Karpas-422 (cell line): ENCODE measurements around the gene HAAO. TPM values are rescaled to one million over a fixed set of nuclear protein-coding genes. Genes with fewer than 3 reads are reported as not detected.

Experiments used
- DNase-seq: peaks from one replicate; pipeline ENCODE4 v3.0.0-alpha.2; 2015
- H2AFZ ChIP-seq: fragments of 200-600 bp; sonication (generic); 2 replicates; pipeline ENCODE4 v1.6.1; 2014; ENCODE audit warnings: antibody characterized with exemption, low read length, mixed read lengths
- H3K27ac ChIP-seq: fragments of 200-600 bp; sonication (generic); 2 replicates; pipeline ENCODE4 v1.5.1; 2014; ENCODE audit warnings: mild to moderate bottlenecking, low read length, moderate library complexity
- H3K27me3 ChIP-seq: fragments of 200-600 bp; sonication (generic); 2 replicates; pipeline ENCODE4 v1.6.1; 2014; ENCODE audit warnings: low read length, mixed read lengths
- H3K36me3 ChIP-seq: fragments of 200-600 bp; sonication (generic); 2 replicates; pipeline ENCODE4 v1.6.1; 2014; ENCODE audit warnings: low read length, mixed read lengths; ENCODE audit not compliant: insufficient read depth
- H3K4me1 ChIP-seq: fragments of 200-600 bp; sonication (generic); 2 replicates; pipeline ENCODE4 v1.6.1; 2014; ENCODE audit warnings: mild to moderate bottlenecking, low read length, mixed read lengths
- H3K4me2 ChIP-seq: fragments of 200-600 bp; sonication (generic); 2 replicates; pipeline ENCODE4 v1.6.1; 2014; ENCODE audit warnings: low read length, low read depth, mild to moderate bottlenecking; ENCODE audit not compliant: poor library complexity, severe bottlenecking
- H3K4me3 ChIP-seq: fragments of 200-600 bp; sonication (generic); 2 replicates; pipeline ENCODE4 v1.5.1; 2014; ENCODE audit warnings: mild to moderate bottlenecking, antibody characterized with exemption, low read length, mixed read lengths
- H3K79me2 ChIP-seq: fragments of 200-600 bp; sonication (generic); 2 replicates; pipeline ENCODE4 v1.6.1; 2014; ENCODE audit warnings: mild to moderate bottlenecking, low read length, mixed read lengths
- H3K9ac ChIP-seq: fragments of 200-600 bp; sonication (generic); 2 replicates; pipeline ENCODE4 v1.6.0; 2014; ENCODE audit warnings: low read length
- H3K9me2 ChIP-seq: fragments of 200-600 bp; sonication (generic), shearing (Covaris generic); replicated peaks from 2 replicates; pipeline ENCODE4 v1.6.0; 2014; ENCODE audit warnings: mild to moderate bottlenecking, low read length, moderate library complexity; ENCODE audit not compliant: insufficient read depth
- H3K9me3 ChIP-seq: fragments of 300-700, 200-600 bp; sonication (generic); 2 replicates; pipeline ENCODE4 v1.6.1; 2014; ENCODE audit warnings: low read length, mixed read lengths
- H4K20me1 ChIP-seq: fragments of 200-600 bp; sonication (generic); 2 replicates; pipeline ENCODE4 v1.6.1; 2014; ENCODE audit warnings: mild to moderate bottlenecking, antibody characterized with exemption, low read length, low read depth; ENCODE audit not compliant: insufficient read depth
- total RNA-seq: library from RNA; depleted of rRNA; stranded (reverse); fragments of >200 nt; shearing (Covaris generic); gene quantifications from 2 replicates; pipeline ENCODE4 v1.2.3, GENCODE V29; 2014; ENCODE audit warnings: low replicate concordance

The HAAO gene
- total RNA-seq, 1 experiment from 2014 or later, result not detected

GRCh38 chr2:42756150-42756775, 36.1 kb downstream of the HAAO start:
- H3K4me2 ChIP-seq, result no peak overlapping the region
- no peaks in the 10 kb centered on the region for H3K9me2 ChIP-seq
- no peaks in the 10 kb centered on the region for H3K79me2 ChIP-seq
- H2AFZ ChIP-seq, result no peak overlapping the region
- DNase-seq, result no peak
- no peak overlapping the region for H3K9ac ChIP-seq
- no peak overlapping the region for H3K4me3 ChIP-seq
- H3K27me3 ChIP-seq, result no peaks in the 10 kb centered on the region
- H3K4me1 ChIP-seq, result peaks cover 18% of the 10 kb centered on the region
- no peaks in the 10 kb centered on the region for H4K20me1 ChIP-seq
- no peak overlapping the region for H3K27ac ChIP-seq
- H3K36me3 ChIP-seq, result peaks cover 27% of the 10 kb centered on the region; the same call in 1 of the 2 replicates
- H3K9me3 ChIP-seq, result no peaks in the 10 kb centered on the region

DNA sequence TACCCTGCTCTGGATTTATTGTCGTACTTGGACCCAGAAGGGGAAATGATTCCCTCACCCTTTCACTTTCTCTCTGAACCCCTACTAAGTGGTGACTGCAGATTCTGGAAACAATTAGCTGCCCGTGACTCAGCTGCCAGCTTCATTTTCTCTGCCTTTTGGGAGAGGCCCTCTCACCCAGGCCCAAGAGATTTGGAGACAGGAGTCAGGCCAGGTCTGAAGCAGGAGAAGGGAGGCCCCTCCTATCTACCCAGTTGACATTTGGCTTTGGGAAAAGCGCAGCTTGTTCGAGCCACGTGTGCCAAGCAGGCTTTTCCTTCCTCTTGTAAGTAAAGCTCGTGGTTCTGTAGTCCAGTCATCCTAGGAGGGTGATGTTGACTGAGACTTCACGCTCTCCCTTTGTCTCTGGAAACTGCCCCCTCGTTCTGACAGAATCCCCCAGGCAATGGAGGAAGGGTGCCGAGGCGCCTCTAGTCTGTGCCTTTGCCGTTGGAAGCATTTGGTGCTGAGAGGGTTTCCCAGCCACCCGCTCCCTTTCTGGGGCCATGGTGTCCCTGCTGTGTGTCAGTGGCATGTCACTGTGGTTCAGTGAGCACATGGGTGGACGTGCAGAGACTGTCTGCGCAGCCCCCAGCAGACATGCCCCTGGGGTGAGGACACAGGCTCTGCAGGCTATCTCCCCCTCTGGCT, 37.0 kb downstream of the HAAO start:
- Histone ChIP-seq H3K4me3 (no peak overlapping the region), H3K4me2 (no peak overlapping the region), H3K9ac (no peak overlapping the region), H3K27ac (no peak overlapping the region), H3K4me1 (peaks cover 28% of the 10 kb centered on the region), H3K36me3 (peaks cover 27% of the 10 kb centered on the region; the same call in 1 of the 2 replicates), H3K9me3 (no peaks in the 10 kb centered on the region), H3K9me2 (no peaks in the 10 kb centered on the region), H4K20me1 (no peaks in the 10 kb centered on the region), H2AFZ (no peak overlapping the region), H3K79me2 (no peaks in the 10 kb centered on the region), H3K27me3 (no peaks in the 10 kb centered on the region)
- DNase-seq, result no peak

DNA sequence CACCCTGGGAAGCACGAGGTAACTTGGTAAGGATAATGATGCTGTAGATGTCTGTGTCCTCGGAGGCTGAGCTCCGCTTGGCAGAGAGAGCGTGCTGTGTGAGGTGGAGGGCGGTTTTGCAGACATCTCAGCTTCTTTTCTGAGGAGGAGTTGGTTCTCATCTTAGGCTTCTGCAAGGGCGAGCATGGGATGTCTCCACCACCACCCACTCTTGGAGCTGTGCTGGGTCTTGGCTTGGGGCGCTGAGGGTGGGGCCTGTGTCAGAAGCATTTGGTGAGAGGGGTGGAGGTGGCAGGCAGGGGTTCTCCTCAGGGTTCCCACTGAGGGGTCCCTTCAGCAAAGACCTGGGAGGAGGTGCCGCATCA, 37.6 kb downstream of the HAAO start:
- H3K36me3 ChIP-seq, result peaks cover 27% of the 10 kb centered on the region; the same call in 1 of the 2 replicates

GRCh38 chr2:42754021-42754775, 38.2 kb downstream of the HAAO start:
- H3K4me3 ChIP-seq, result no peak overlapping the region
- H3K27ac ChIP-seq, result no peak overlapping the region
- H3K4me2 ChIP-seq, result no peak overlapping the region
- no peak overlapping the region for H2AFZ ChIP-seq
- H4K20me1 ChIP-seq, result no peaks in the 10 kb centered on the region
- no peaks in the 10 kb centered on the region for H3K79me2 ChIP-seq
- no peaks in the 10 kb centered on the region for H3K9me3 ChIP-seq
- H3K9me2 ChIP-seq, result no peaks in the 10 kb centered on the region
- H3K27me3 ChIP-seq, result no peaks in the 10 kb centered on the region
- no peak for DNase-seq
- peaks cover 31% of the 10 kb centered on the region for H3K4me1 ChIP-seq
- peaks cover 24% of the 10 kb centered on the region; the same call in 1 of the 2 replicates for H3K36me3 ChIP-seq
- no peak overlapping the region for H3K9ac ChIP-seq

More for the DNA sequence above, 37.6 kb downstream of the HAAO start:
- Histone ChIP-seq H3K79me2 (no peaks in the 10 kb centered on the region), H3K9me2 (no peaks in the 10 kb centered on the region), H3K9me3 (no peaks in the 10 kb centered on the region), H2AFZ (no peak overlapping the region), H3K4me3 (no peak overlapping the region), H4K20me1 (no peaks in the 10 kb centered on the region), H3K27me3 (no peaks in the 10 kb centered on the region), H3K9ac (no peak overlapping the region), H3K4me1 (peaks cover 31% of the 10 kb centered on the region), H3K27ac (no peak overlapping the region), H3K4me2 (no peak overlapping the region)
- DNase-seq, result no peak

GRCh38 chr2:42752816-42753813, 39.3 kb downstream of the HAAO start:
- H3K79me2 ChIP-seq, result peaks cover 4% of the 10 kb centered on the region; the same call in 1 of the 2 replicates
- H3K4me1 ChIP-seq, result peaks cover 35% of the 10 kb centered on the region
- no peak for DNase-seq
- H3K4me2 ChIP-seq, result no peak overlapping the region
- no peaks in the 10 kb centered on the region for H4K20me1 ChIP-seq
- no peaks in the 10 kb centered on the region for H3K27me3 ChIP-seq
- H3K4me3 ChIP-seq, result no peak overlapping the region
- no peaks in the 10 kb centered on the region for H3K9me3 ChIP-seq
- no peak overlapping the region for H3K9ac ChIP-seq
- H2AFZ ChIP-seq, result no peak overlapping the region
- peaks cover 27% of the 10 kb centered on the region; the same call in 1 of the 2 replicates for H3K36me3 ChIP-seq
- peak overlapping the region; percentile 67; the same call in 1 of the 2 replicates for H3K27ac ChIP-seq
- H3K9me2 ChIP-seq, result no peaks in the 10 kb centered on the region

DNA sequence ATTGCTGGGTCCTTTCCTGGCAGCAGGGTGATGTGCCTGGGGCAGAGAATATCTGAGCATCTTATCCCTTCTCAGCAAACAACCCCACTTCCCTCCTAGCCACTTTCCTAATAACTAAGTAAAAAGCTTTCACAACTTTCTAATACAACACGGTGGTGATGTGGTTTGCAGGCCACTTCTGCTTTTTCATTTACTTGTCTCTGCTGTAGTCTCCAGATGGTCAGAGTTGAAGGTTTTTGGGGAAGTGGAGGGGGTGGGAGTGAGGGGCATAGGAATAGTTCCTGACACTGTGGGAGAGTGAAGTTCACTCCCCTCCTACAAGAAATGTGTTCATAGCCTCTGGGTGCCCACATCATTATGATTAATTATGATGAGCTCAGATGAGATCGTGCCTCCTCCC, 40.1 kb downstream of the HAAO start:
- Histone ChIP-seq H3K79me2 (peaks cover 4% of the 10 kb centered on the region; the same call in 1 of the 2 replicates), H3K4me1 (peaks cover 35% of the 10 kb centered on the region), H4K20me1 (no peaks in the 10 kb centered on the region), H3K27ac (peak overlapping the region; percentile 67), H3K9me2 (no peaks in the 10 kb centered on the region), H3K9ac (0 out of 2 replicates have a peak overlapping the region, but pooled peaks have one; percentile 16), H3K4me2 (peak overlapping the region; percentile 21), H3K27me3 (no peaks in the 10 kb centered on the region), H2AFZ (no peak overlapping the region), H3K9me3 (no peaks in the 10 kb centered on the region), H3K4me3 (no peak overlapping the region), H3K36me3 (peaks cover 27% of the 10 kb centered on the region; the same call in 1 of the 2 replicates)
- DNase-seq, result peak; percentile 75

DNA sequence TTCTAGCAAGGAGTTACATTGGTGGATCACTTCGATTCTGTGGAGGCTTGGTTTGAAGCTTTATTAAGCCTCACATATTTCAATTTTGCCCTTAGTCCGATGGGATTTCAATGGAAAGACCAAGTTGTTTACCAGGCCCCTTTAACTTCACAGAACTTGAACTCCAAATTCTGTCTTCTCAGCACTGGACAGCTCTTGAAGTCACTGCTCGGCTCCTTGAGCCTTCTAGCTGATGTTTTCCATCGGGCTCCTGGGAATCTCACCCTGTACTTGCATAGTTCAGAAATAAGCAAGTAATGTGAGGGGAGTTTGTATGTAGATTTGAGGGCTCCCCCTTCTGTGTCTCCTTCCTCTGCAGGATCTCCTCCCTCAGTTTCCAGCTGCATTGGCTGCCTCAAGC, 43.5 kb downstream of the HAAO start:
- Histone ChIP-seq H3K9me3 (no peaks in the 10 kb centered on the region), H3K4me2 (no peak overlapping the region), H3K4me1 (peaks cover 35% of the 10 kb centered on the region), H3K9ac (no peak overlapping the region), H3K79me2 (peaks cover 4% of the 10 kb centered on the region), H3K9me2 (no peaks in the 10 kb centered on the region), H3K4me3 (no peak overlapping the region), H4K20me1 (no peaks in the 10 kb centered on the region), H3K27ac (no peak overlapping the region), H2AFZ (no peak overlapping the region), H3K36me3 (peaks cover 30% of the 10 kb centered on the region; the same call in 1 of the 2 replicates), H3K27me3 (no peaks in the 10 kb centered on the region)
- no peak for DNase-seq
